B cell (primary cell): ENCODE results near the gene ARSI. TPM values are rescaled to one million over a fixed set of nuclear protein-coding genes. Genes with fewer than 3 reads are reported as not detected.

Experiments used
- ATAC-seq: fragments of 200-7000 bp; cut with Tn5 transposase; one replicate; pipeline ENCODE4 v1.10.0; 2021; ENCODE audit warnings: low read depth, mild to moderate bottlenecking, moderate number of reproducible peaks, moderate library complexity
- CTCF ChIA-PET: fragments of 350-600 bp; sonication (Branson Sonifier 250); formaldehyde crosslinking; loops from one replicate; lab custom pipeline; 2021; ENCODE audit warnings: antibody characterized with exemption, inconsistent platforms; lab: Charles Lee
- POLR2A ChIA-PET: fragments of 350-600 bp; sonication (Branson Sonifier 250); formaldehyde crosslinking; loops from one replicate; lab custom pipeline; 2021; ENCODE audit warnings: antibody characterized with exemption; lab: Charles Lee
- DNase-seq: peaks from one replicate; pipeline ENCODE4 v3.0.0; 2013
- H2AFZ ChIP-seq: 2 replicates; pipeline ENCODE4 v1.6.1; 2012; ENCODE audit warnings: mild to moderate bottlenecking, low read depth, low read length; ENCODE audit not compliant: insufficient read depth, poor library complexity, severe bottlenecking
- H3K27ac ChIP-seq, 2 donors: 1 replicate in 1 of 2; 2 replicates in 1 of 2; pipeline ENCODE4 v1.5.1; 2012 to 2013; ENCODE audit warnings: low read length in 2 of 2, mild to moderate bottlenecking in 2 of 2, moderate library complexity in 1 of 2
- H3K27me3 ChIP-seq, 4 experiments: fragments of 200-600 bp in 1 of 4; sonication (generic) in 1 of 4; replicated peaks in 1 of 4; 1 replicate in 2 of 4; 2 replicates in 2 of 4; pipeline versions ENCODE4 v1.6.1 to v1.7.0; 2013 to 2016; ENCODE audit warnings: low read length in 3 of 4, mild to moderate bottlenecking in 2 of 4, mixed read lengths in 1 of 4, moderate library complexity in 1 of 4; ENCODE audit not compliant: insufficient read depth in 4 of 4, control insufficient read depth in 3 of 4; ENCODE audit errors: control extremely low read depth in 1 of 4
- H3K36me3 ChIP-seq, 2 experiments: replicated peaks in 1 of 2; 1 replicate in 1 of 2; 2 replicates in 1 of 2; pipeline versions ENCODE4 v1.6.1 to v1.7.1; 2013; ENCODE audit warnings: low read length in 1 of 2; ENCODE audit not compliant: insufficient read depth in 2 of 2, control insufficient read depth in 1 of 2; ENCODE audit errors: control extremely low read depth in 1 of 2, extremely low read depth in 1 of 2
- H3K4me1 ChIP-seq, 2 donors: fragments of 200-600 bp in 1 of 2; sonication (generic) in 1 of 2; 1 replicate in 1 of 2; 2 replicates in 1 of 2; pipeline versions ENCODE4 v1.5.1 to v1.6.1; 2013 to 2017; ENCODE audit warnings: low read length in 2 of 2; ENCODE audit not compliant: control insufficient read depth in 2 of 2, insufficient read depth in 2 of 2
- H3K4me2 ChIP-seq: replicated peaks from 2 replicates; pipeline ENCODE3; 2012; ENCODE audit warnings: mild to moderate bottlenecking, low read depth, low read length; ENCODE audit not compliant: poor library complexity, severe bottlenecking
- H3K4me3 ChIP-seq, 5 experiments: fragments of 200-600 bp in 1 of 5; sonication (generic) in 1 of 5; 1 replicate in 3 of 5; 2 replicates in 2 of 5; pipeline versions ENCODE4 v1.5.1 to v1.7.0; 2011 to 2016; ENCODE audit warnings: low read length in 4 of 5, mild to moderate bottlenecking in 4 of 5, low read depth in 2 of 5, control low read depth in 1 of 5, moderate library complexity in 1 of 5; ENCODE audit not compliant: insufficient read depth in 1 of 5; ENCODE audit errors: control extremely low read depth in 1 of 5, extremely low read depth in 1 of 5
- H3K79me2 ChIP-seq: fragments of 200-600 bp; sonication (generic); one replicate; pipeline ENCODE4 v1.6.0; 2016; ENCODE audit warnings: low read length; ENCODE audit not compliant: control insufficient read depth, insufficient read depth
- H3K9ac ChIP-seq: fragments of 200-600 bp; sonication (generic); 2 replicates; pipeline ENCODE4 v1.6.1; 2017; ENCODE audit warnings: mild to moderate bottlenecking, low read length, moderate library complexity
- H3K9me3 ChIP-seq, 3 donors: one replicate each; pipeline versions ENCODE4 v1.6.1 to v1.7.1; 2013; ENCODE audit warnings: low read length in 2 of 3; ENCODE audit not compliant: control insufficient read depth in 2 of 3, insufficient read depth in 1 of 3; ENCODE audit errors: control extremely low read depth in 1 of 3
- H4K20me1 ChIP-seq: 2 replicates; pipeline ENCODE4 v1.6.0; 2012; ENCODE audit warnings: mild to moderate bottlenecking, low read length; ENCODE audit not compliant: insufficient read depth, control insufficient read depth, poor library complexity, severe bottlenecking
- H3K27ac Mint-ChIP-seq: one replicate; pipeline ENCODE4 v1.8.0; 2021; ENCODE audit warnings: mixed read lengths
- H3K27me3 Mint-ChIP-seq: one replicate; pipeline ENCODE4 v1.8.0; 2021; ENCODE audit warnings: mixed read lengths
- H3K4me1 Mint-ChIP-seq: one replicate; pipeline ENCODE4 v1.8.0; 2021; ENCODE audit warnings: mixed read lengths
- H3K4me3 Mint-ChIP-seq: one replicate; pipeline ENCODE4 v1.8.0; 2021; ENCODE audit warnings: mixed read lengths
- H3K9me3 Mint-ChIP-seq: one replicate; pipeline ENCODE4 v1.8.0; 2022; ENCODE audit warnings: mixed read lengths; ENCODE audit not compliant: insufficient read depth
- CTCF ChIP-seq: fragments of 200-600 bp; IDR thresholded peaks from one replicate; pipeline ENCODE4 v1.8.0; 2022; ENCODE audit warnings: antibody characterized with exemption, mild to moderate bottlenecking
- EZH2 ChIP-seq: IDR thresholded peaks from 2 replicates; pipeline ENCODE4 v1.6.1; 2012; ENCODE audit warnings: borderline replicate concordance, low read depth, mild to moderate bottlenecking, moderate library complexity, low read length; ENCODE audit not compliant: insufficient read depth, poor library complexity, severe bottlenecking
- whole genome bisulfite sequencing: methylation state at CpG from one replicate; pipeline ENCODE4 v1.1.5; 2013; ENCODE audit warnings: missing lambda C conversion rate; ENCODE audit not compliant: insufficient coverage; 5-methylcytosine and 5-hydroxymethylcytosine counted together
- intact Hi-C: fragments of 100-400 bp; cut with micrococcal nuclease; formaldehyde crosslinking; loops from one replicate; pipeline ENCODE4 v1.10.0; 2022
- polyA plus RNA-seq: library from polyadenylated mRNA; depleted of rRNA; stranded (reverse); fragments of >200 nt; gene quantifications from 2 replicates; pipeline ENCODE4 v1.2.3, GENCODE V29; 2012
- total RNA-seq, 2 donors: library from RNA; stranded (reverse); fragments of 120-200 nt in 1 of 2; gene quantifications; 1 replicate in 1 of 2; 2 replicates in 1 of 2; pipeline versions ENCODE4 v1.2.3 to v1.2.4, GENCODE V29; 2013 to 2022

ARSI gene
- total and polyA plus RNA-seq, 2 donors (not counting 1 experiment from before 2014, with no cell fraction given), result not detected

DNA sequence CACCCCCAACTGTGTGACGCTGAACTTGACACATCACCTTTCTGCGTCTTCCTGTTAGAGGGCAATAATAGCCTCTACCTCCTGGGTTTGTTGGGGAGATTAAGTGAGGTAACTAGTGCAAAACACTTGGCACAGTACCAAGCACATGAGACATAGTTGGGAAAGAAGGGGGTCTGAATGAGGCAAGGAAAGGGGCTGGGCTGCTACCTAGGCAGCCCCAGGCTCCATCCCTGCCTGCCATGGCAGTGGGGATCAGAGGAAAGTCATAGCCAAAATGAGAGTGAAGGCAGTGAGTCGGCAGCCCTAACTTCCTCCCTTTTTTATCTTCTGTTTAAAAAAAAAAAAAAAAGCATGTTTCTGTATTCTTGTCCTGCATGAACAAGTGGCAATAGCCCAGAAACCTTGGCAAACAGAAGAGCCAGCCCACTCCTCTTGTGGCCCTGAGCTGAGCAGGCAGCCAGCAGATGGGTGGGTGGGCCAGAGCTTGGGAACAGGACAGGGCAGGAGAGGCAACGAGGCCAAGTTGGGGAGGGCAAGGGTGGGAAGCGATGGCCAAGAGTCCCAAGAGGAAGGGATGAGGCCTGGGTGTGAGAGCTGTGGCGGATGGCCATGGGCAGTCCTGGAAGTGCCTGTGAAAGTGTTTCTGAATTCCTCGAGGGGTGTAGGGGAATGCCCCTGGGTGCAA, 24.5 kb downstream of the ARSI start:
- ChIA-PET POLR2A (no interaction called here), CTCF (no interaction called here)
- Histone ChIP-seq H3K27ac (no peak overlapping the region), H3K36me3 (no peaks in the 10 kb centered on the region), H2AFZ (no peak overlapping the region), H4K20me1 (no peaks in the 10 kb centered on the region), H3K79me2 (no peaks in the 10 kb centered on the region), H3K27me3 (peaks cover 0 to 4% (median 0%) of the 10 kb centered on the region in 4 experiments), H3K4me1 (no peaks in the 10 kb centered on the region), H3K4me3 (no peak overlapping the region), H3K4me2 (no peak overlapping the region), H3K9me3 (no peaks in the 10 kb centered on the region), H3K9ac (no peak overlapping the region)
- TF ChIP-seq EZH2 (no peak), CTCF (no peak)
- ATAC-seq (no peak), DNase-seq (no peak)
- Mint-ChIP-seq H3K4me3 (no peak overlapping the region), H3K27me3 (peaks cover 39% of the 10 kb centered on the region), H3K27ac (no peak overlapping the region), H3K9me3 (no peaks in the 10 kb centered on the region), H3K4me1 (no peaks in the 10 kb centered on the region)
- WGBS, result 90% methylated on average over 3 of the region's 7 CpGs
- intact Hi-C loops, result no loop called here

- POLR2A ChIA-PET, result interaction anchor here (0.7 kb wide), 1 partner anchor 210 kb away, joined by 3 read pairs; no protein-coding TSS in a partner anchor
- Histone ChIP-seq H2AFZ (no peak overlapping the region), H3K4me1 (no peaks in the 10 kb centered on the region), H4K20me1 (no peaks in the 10 kb centered on the region), H3K4me2 (no peak overlapping the region), H3K9ac (no peak overlapping the region), H3K79me2 (no peaks in the 10 kb centered on the region), H3K4me3 (no peak overlapping the region), H3K36me3 (no peaks in the 10 kb centered on the region), H3K27ac (no peak overlapping the region), H3K27me3 (peaks cover 0 to 4% (median 0%) of the 10 kb centered on the region in 4 experiments), H3K9me3 (no peaks in the 10 kb centered on the region)
- intact Hi-C loops, result no loop called here
- 88% methylated on average over 4 of the region's 4 CpGs for WGBS
- TF ChIP-seq CTCF, result no peak
- TF ChIP-seq EZH2, result no peak
- Mint-ChIP-seq H3K9me3 (no peaks in the 10 kb centered on the region), H3K4me3 (no peak overlapping the region), H3K27me3 (peaks cover 35% of the 10 kb centered on the region), H3K4me1 (no peaks in the 10 kb centered on the region), H3K27ac (no peak overlapping the region)
- DNase-seq (no peak), ATAC-seq (no peak)
- CTCF ChIA-PET, result no interaction called here
These were observed 25.7 kb downstream of the ARSI start for GRCh38 chr5:150277043-150277442.
